ENCODE measurements around the gene FUCA1. TPM values are rescaled to one million over a fixed set of nuclear protein-coding genes. Genes with fewer than 3 reads are reported as not detected.

FUCA1 gene
- total RNA-seq, 1 experiment from 2014 or later: 14.3 TPM

DNA sequence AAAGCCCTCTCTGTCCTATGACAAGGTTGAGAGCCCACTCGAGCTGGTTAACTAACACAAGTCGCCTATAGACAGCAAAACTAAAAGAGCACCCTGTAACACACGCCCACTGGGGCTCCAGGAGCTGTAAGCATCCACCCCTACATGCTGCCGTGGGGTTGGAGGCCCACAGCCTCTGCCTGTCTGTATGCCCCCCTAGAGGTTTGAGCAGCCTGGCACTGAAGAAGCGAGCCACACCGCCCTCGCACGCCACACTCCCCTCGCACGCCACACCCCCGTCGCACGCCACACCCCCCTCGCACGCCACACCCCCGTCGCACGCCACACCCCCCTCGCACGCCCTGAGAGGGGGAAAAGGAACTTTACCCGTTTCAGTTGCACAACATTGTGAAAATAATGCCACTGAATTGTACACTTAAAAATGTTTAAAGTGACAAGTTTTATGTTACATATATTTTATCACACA, 29.7 kb downstream of the FUCA1 start:
- H3K9me3 ChIP-seq (ENCODE audit: control insufficient read depth, insufficient read depth, low read depth, low read length): no peaks in the 10 kb centered on the region
- ChIA-PET CTCF (interaction anchor here (0.6 kb wide), 1 partner anchor 55 kb away, joined by 4 read pairs; no protein-coding TSS in a partner anchor), POLR2A (no interaction called here)
- peak overlapping the region; percentile 42 to 53 for H3K4me3 ChIP-seq (ENCODE audit: low read depth in 2 of 2, low read length in 2 of 2)
- in situ Hi-C loops (cut with HindIII; ENCODE audit: low pct_unique_long_range_greater_than_20kb, low sequenced_read_pairs) (no loop called here), intact Hi-C loops (cut with micrococcal nuclease; ENCODE audit: unreplicated experiment) (no loop called here)
- ATAC-seq: peak; percentile 99
- no peak for DNase-seq (ENCODE audit: low read depth, low spot score)
- no peaks in the 10 kb centered on the region for H3K36me3 ChIP-seq (ENCODE audit: control insufficient read depth, insufficient read depth, low read length)
- no TSS peak for BruUV-seq (replicated peaks)
- H3K4me1 ChIP-seq (ENCODE audit: control insufficient read depth, insufficient read depth, low read length): 0 out of 2 replicates have a peak, but pooled peaks cover 3% of the 10 kb centered on the region
- H3K27ac ChIP-seq (ENCODE audit: low read length): no peak overlapping the region
- TF ChIP-seq SIN3A (IDR thresholded peaks at IDR 0.05; ENCODE audit: borderline replicate concordance, insufficient read depth, low read depth, low read length) (no peak; the same call in 1 of the 2 replicates), POLR2AphosphoS5 (IDR thresholded peaks at IDR 0.05; ENCODE audit: low read depth, low read length) (no peak), TCF7L2 (IDR thresholded peaks at IDR 0.05; ENCODE audit: low read depth, low read length) (no peak)
- TF ChIP-seq, protein P1, sequence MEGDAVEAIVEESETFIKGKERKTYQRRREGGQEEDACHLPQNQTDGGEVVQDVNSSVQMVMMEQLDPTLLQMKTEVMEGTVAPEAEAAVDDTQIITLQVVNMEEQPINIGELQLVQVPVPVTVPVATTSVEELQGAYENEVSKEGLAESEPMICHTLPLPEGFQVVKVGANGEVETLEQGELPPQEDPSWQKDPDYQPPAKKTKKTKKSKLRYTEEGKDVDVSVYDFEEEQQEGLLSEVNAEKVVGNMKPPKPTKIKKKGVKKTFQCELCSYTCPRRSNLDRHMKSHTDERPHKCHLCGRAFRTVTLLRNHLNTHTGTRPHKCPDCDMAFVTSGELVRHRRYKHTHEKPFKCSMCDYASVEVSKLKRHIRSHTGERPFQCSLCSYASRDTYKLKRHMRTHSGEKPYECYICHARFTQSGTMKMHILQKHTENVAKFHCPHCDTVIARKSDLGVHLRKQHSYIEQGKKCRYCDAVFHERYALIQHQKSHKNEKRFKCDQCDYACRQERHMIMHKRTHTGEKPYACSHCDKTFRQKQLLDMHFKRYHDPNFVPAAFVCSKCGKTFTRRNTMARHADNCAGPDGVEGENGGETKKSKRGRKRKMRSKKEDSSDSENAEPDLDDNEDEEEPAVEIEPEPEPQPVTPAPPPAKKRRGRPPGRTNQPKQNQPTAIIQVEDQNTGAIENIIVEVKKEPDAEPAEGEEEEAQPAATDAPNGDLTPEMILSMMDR (IDR thresholded peaks at IDR 0.05): no peak
- no peaks in the 10 kb centered on the region for H3K27me3 ChIP-seq (ENCODE audit: control insufficient read depth, insufficient read depth, low read length)

DNA sequence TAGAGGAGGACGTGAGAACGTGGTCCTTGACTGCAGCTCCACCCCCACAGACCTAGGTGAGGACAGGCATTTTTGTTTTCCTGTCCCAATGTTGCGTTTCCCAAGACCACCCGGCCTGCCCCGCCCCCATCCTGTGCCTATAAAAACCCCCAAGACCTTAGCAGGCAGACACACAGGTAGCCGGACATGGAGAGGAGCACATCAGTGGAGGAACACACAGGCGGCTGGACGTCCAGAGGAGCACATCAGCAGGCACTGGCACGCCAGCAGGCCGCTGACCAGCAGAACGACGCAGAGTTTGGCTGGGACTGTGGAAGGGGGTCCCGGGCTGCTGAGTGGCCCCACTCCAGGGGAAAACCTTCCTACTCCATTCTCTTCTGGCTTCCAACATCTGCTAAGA, 30.2 kb downstream of the FUCA1 start:
- intact Hi-C loops (cut with micrococcal nuclease; ENCODE audit: unreplicated experiment): no loop called here
- Histone ChIP-seq H3K27me3 (ENCODE audit: control insufficient read depth, insufficient read depth, low read length) (no peaks in the 10 kb centered on the region), H3K4me1 (ENCODE audit: control insufficient read depth, insufficient read depth, low read length) (0 out of 2 replicates have a peak, but pooled peaks cover 3% of the 10 kb centered on the region), H3K27ac (ENCODE audit: low read length) (no peak overlapping the region), H3K4me3 (ENCODE audit: low read depth in 2 of 2, low read length in 2 of 2) (peak overlapping the region; percentile 42 to 53), H3K9me3 (ENCODE audit: control insufficient read depth, insufficient read depth, low read depth, low read length) (no peaks in the 10 kb centered on the region), H3K36me3 (ENCODE audit: control insufficient read depth, insufficient read depth, low read length) (no peaks in the 10 kb centered on the region)
- TF ChIP-seq, protein P1 (IDR thresholded peaks at IDR 0.05): no peak
- no peak for TF ChIP-seq POLR2AphosphoS5 (IDR thresholded peaks at IDR 0.05; ENCODE audit: low read depth, low read length)
- TF ChIP-seq, protein P2, sequence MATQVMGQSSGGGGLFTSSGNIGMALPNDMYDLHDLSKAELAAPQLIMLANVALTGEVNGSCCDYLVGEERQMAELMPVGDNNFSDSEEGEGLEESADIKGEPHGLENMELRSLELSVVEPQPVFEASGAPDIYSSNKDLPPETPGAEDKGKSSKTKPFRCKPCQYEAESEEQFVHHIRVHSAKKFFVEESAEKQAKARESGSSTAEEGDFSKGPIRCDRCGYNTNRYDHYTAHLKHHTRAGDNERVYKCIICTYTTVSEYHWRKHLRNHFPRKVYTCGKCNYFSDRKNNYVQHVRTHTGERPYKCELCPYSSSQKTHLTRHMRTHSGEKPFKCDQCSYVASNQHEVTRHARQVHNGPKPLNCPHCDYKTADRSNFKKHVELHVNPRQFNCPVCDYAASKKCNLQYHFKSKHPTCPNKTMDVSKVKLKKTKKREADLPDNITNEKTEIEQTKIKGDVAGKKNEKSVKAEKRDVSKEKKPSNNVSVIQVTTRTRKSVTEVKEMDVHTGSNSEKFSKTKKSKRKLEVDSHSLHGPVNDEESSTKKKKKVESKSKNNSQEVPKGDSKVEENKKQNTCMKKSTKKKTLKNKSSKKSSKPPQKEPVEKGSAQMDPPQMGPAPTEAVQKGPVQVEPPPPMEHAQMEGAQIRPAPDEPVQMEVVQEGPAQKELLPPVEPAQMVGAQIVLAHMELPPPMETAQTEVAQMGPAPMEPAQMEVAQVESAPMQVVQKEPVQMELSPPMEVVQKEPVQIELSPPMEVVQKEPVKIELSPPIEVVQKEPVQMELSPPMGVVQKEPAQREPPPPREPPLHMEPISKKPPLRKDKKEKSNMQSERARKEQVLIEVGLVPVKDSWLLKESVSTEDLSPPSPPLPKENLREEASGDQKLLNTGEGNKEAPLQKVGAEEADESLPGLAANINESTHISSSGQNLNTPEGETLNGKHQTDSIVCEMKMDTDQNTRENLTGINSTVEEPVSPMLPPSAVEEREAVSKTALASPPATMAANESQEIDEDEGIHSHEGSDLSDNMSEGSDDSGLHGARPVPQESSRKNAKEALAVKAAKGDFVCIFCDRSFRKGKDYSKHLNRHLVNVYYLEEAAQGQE (IDR thresholded peaks at IDR 0.05; ENCODE audit: insufficient read depth in 1 of 2, low read depth in 2 of 2, low read length in 1 of 2): no peak
- TF ChIP-seq TCF7L2 (IDR thresholded peaks at IDR 0.05; ENCODE audit: low read depth, low read length): no peak
- TF ChIP-seq SIN3A (IDR thresholded peaks at IDR 0.05; ENCODE audit: borderline replicate concordance, insufficient read depth, low read depth, low read length): no peak
- no TSS peak for BruUV-seq (replicated peaks)
- CTCF ChIA-PET: interaction anchor here (0.6 kb wide), 1 partner anchor 54 kb away, joined by 4 read pairs; no protein-coding TSS in a partner anchor
- in situ Hi-C loops (cut with HindIII; ENCODE audit: low pct_unique_long_range_greater_than_20kb, low sequenced_read_pairs): no loop called here
- ATAC-seq: peak; percentile 69
- POLR2A ChIA-PET: no interaction called here
- DNase-seq (ENCODE audit: low read depth, low spot score): no peak
